ENCODE data around the gene PRLR. TPM values are rescaled to one million over a fixed set of nuclear protein-coding genes. Genes with fewer than 3 reads are reported as not detected.

PRLR gene
- total RNA-seq: under 1 TPM in 1 of 2 experiments, not detected in 1; 0.02 TPM

- ATAC-seq: peak; percentile 36
- H3K4me1 Mint-ChIP-seq: peaks cover 6% of the 10 kb centered on the region
- POLR2A ChIA-PET: no interaction called here
- no peak within 1 kb of the TSS for H3K27ac Mint-ChIP-seq
- H3K36me3 Mint-ChIP-seq (ENCODE audit: low read depth): no peaks in the 10 kb centered on the region
- H3K27me3 Mint-ChIP-seq: peaks cover 50% of the 10 kb centered on the region
- CTCF ChIA-PET: no interaction called here
- peak; percentile 19 for DNase-seq
- H3K4me3 Mint-ChIP-seq: peak within 1 kb of the TSS; percentile 54
- intact Hi-C loops (cut with DNase I, micrococcal nuclease): no loop called here
- H3K9me3 Mint-ChIP-seq (ENCODE audit: low read depth): no peaks in the 10 kb centered on the region
These were observed at the start of gene PRLR for GRCh38 chr5:35230038-35230611. Gene PRLR (minus strand): TSS chr5:35230487. CDS start chr5:35089620, 140,867 bp downstream.

- H3K9me3 Mint-ChIP-seq (ENCODE audit: low read depth): peaks cover 4% of the 10 kb centered on the region
- no peak overlapping the region for H3K27ac Mint-ChIP-seq
- no peaks in the 10 kb centered on the region for H3K36me3 Mint-ChIP-seq (ENCODE audit: low read depth)
- no peak overlapping the region for H3K4me3 Mint-ChIP-seq
- ChIA-PET POLR2A (no interaction called here), CTCF (interaction anchor here (0.8 to 1.2 kb wide), 3 partner anchors 9 to 65 kb away, joined by 3 read pairs; no protein-coding TSS in a partner anchor)
- peaks cover 17% of the 10 kb centered on the region for H3K27me3 Mint-ChIP-seq
- ATAC-seq (no peak), DNase-seq (no peak)
- intact Hi-C loops (cut with DNase I, micrococcal nuclease): no loop called here
- H3K4me1 Mint-ChIP-seq: no peaks in the 10 kb centered on the region
These were observed 44.7 kb upstream of the PRLR start for GRCh38 chr5:35274839-35275509.

GRCh38 chr5:35269006-35269405, 38.7 kb upstream of the PRLR start:
- ATAC-seq: no peak
- peaks cover 8% of the 10 kb centered on the region for H3K27me3 Mint-ChIP-seq

GRCh38 chr5:35266276-35266675, 36.0 kb upstream of the PRLR start:
- peaks cover 8% of the 10 kb centered on the region for H3K27me3 Mint-ChIP-seq
- no peaks in the 10 kb centered on the region for H3K4me1 Mint-ChIP-seq
- ChIA-PET POLR2A (no interaction called here), CTCF (no interaction called here)
- intact Hi-C loops (cut with DNase I, micrococcal nuclease): no loop called here
- ATAC-seq (no peak), DNase-seq (no peak)
- no peak overlapping the region for H3K4me3 Mint-ChIP-seq
- H3K36me3 Mint-ChIP-seq (ENCODE audit: low read depth): no peaks in the 10 kb centered on the region
- no peaks in the 10 kb centered on the region for H3K9me3 Mint-ChIP-seq (ENCODE audit: low read depth)
- H3K27ac Mint-ChIP-seq: no peak overlapping the region

More at GRCh38 chr5:35269006-35269405, 38.7 kb upstream of the PRLR start:
- intact Hi-C loops (cut with DNase I, micrococcal nuclease): no loop called here
- CTCF ChIA-PET: no interaction called here
- no peak overlapping the region for H3K27ac Mint-ChIP-seq
- H3K36me3 Mint-ChIP-seq (ENCODE audit: low read depth): no peaks in the 10 kb centered on the region
- POLR2A ChIA-PET: no interaction called here
- no peaks in the 10 kb centered on the region for H3K4me1 Mint-ChIP-seq
- no peak overlapping the region for H3K4me3 Mint-ChIP-seq
- DNase-seq: no peak
- H3K9me3 Mint-ChIP-seq (ENCODE audit: low read depth): no peaks in the 10 kb centered on the region

- DNase-seq (no peak), ATAC-seq (no peak)
- H3K4me3 Mint-ChIP-seq: no peak overlapping the region
- H3K27ac Mint-ChIP-seq: no peak overlapping the region
- H3K4me1 Mint-ChIP-seq: no peaks in the 10 kb centered on the region
- CTCF ChIA-PET: interaction anchor here (0.6 kb wide), 1 partner anchor 16 kb away, joined by 3 read pairs; no protein-coding TSS in a partner anchor
- H3K27me3 Mint-ChIP-seq: peaks cover 12% of the 10 kb centered on the region
- no peaks in the 10 kb centered on the region for H3K9me3 Mint-ChIP-seq (ENCODE audit: low read depth)
- POLR2A ChIA-PET: no interaction called here
- intact Hi-C loops (cut with DNase I, micrococcal nuclease): no loop called here
- no peaks in the 10 kb centered on the region for H3K36me3 Mint-ChIP-seq (ENCODE audit: low read depth)
These were observed 34.2 kb upstream of the PRLR start for GRCh38 chr5:35264509-35264908.

- ChIA-PET POLR2A (no interaction called here), CTCF (interaction anchor here (1.2 kb wide), 1 partner anchor 8 kb away, joined by 5 read pairs; no protein-coding TSS in a partner anchor)
- no peak for DNase-seq
- Mint-ChIP-seq H3K36me3 (ENCODE audit: low read depth) (no peaks in the 10 kb centered on the region), H3K9me3 (ENCODE audit: low read depth) (no peaks in the 10 kb centered on the region), H3K4me1 (no peaks in the 10 kb centered on the region), H3K4me3 (no peak overlapping the region), H3K27ac (no peak overlapping the region), H3K27me3 (peaks cover 12% of the 10 kb centered on the region)
- no peak for ATAC-seq
- intact Hi-C loops (cut with DNase I, micrococcal nuclease): no loop called here
These were observed 33.1 kb upstream of the PRLR start for GRCh38 chr5:35263266-35263877.

- intact Hi-C loops (cut with DNase I, micrococcal nuclease): no loop called here
These were observed 23.3 kb upstream of the PRLR start for GRCh38 chr5:35253582-35253981.

GRCh38 chr5:35252963-35253362, 22.7 kb upstream of the PRLR start:
- H3K36me3 Mint-ChIP-seq (ENCODE audit: low read depth): no peaks in the 10 kb centered on the region
- no peak overlapping the region for H3K27ac Mint-ChIP-seq
- no peak overlapping the region for H3K4me3 Mint-ChIP-seq
- CTCF ChIA-PET: no interaction called here
- intact Hi-C loops (cut with DNase I, micrococcal nuclease): no loop called here
- peaks cover 2% of the 10 kb centered on the region for H3K4me1 Mint-ChIP-seq
- ATAC-seq (no peak), DNase-seq (no peak)
- H3K27me3 Mint-ChIP-seq: peaks cover 5% of the 10 kb centered on the region
- POLR2A ChIA-PET: no interaction called here
- H3K9me3 Mint-ChIP-seq (ENCODE audit: low read depth): peaks cover 16% of the 10 kb centered on the region

More at GRCh38 chr5:35253582-35253981, 23.3 kb upstream of the PRLR start:
- no peak for ATAC-seq
- POLR2A ChIA-PET: no interaction called here
- no peaks in the 10 kb centered on the region for H3K36me3 Mint-ChIP-seq (ENCODE audit: low read depth)
- H3K4me3 Mint-ChIP-seq: no peak overlapping the region
- no peak for DNase-seq
- H3K27ac Mint-ChIP-seq: no peak overlapping the region
- peaks cover 16% of the 10 kb centered on the region for H3K9me3 Mint-ChIP-seq (ENCODE audit: low read depth)
- CTCF ChIA-PET: no interaction called here
- H3K27me3 Mint-ChIP-seq: peaks cover 5% of the 10 kb centered on the region
- peaks cover 2% of the 10 kb centered on the region for H3K4me1 Mint-ChIP-seq

- Mint-ChIP-seq H3K36me3 (ENCODE audit: low read depth) (no peaks in the 10 kb centered on the region), H3K27ac (no peak overlapping the region), H3K27me3 (peaks cover 9% of the 10 kb centered on the region), H3K4me1 (peaks cover 8% of the 10 kb centered on the region), H3K9me3 (ENCODE audit: low read depth) (peaks cover 7% of the 10 kb centered on the region), H3K4me3 (no peak overlapping the region)
- ChIA-PET POLR2A (interaction anchor here (0.7 kb wide), 1 partner anchor 83 kb away, joined by 3 read pairs; no protein-coding TSS in a partner anchor), CTCF (no interaction called here)
- ATAC-seq (no peak), DNase-seq (no peak)
- intact Hi-C loops (cut with DNase I, micrococcal nuclease): no loop called here
These were observed 18.8 kb upstream of the PRLR start for GRCh38 chr5:35248843-35249780.

GRCh38 chr5:35247648-35248034, 17.4 kb upstream of the PRLR start:
- H3K36me3 Mint-ChIP-seq (ENCODE audit: low read depth): no peaks in the 10 kb centered on the region
- no peak overlapping the region for H3K4me3 Mint-ChIP-seq
- DNase-seq (peak; percentile 9), ATAC-seq (no peak)
- ChIA-PET POLR2A (no interaction called here), CTCF (interaction anchor here (0.6 kb wide), 1 partner anchor 45 kb away, joined by 4 read pairs; no protein-coding TSS in a partner anchor)
- peaks cover 2% of the 10 kb centered on the region for H3K9me3 Mint-ChIP-seq (ENCODE audit: low read depth)
- H3K27me3 Mint-ChIP-seq: peaks cover 13% of the 10 kb centered on the region
- H3K27ac Mint-ChIP-seq: no peak overlapping the region
- H3K4me1 Mint-ChIP-seq: peaks cover 8% of the 10 kb centered on the region
- intact Hi-C loops (cut with DNase I, micrococcal nuclease): no loop called here

- intact Hi-C loops (cut with DNase I, micrococcal nuclease): no loop called here
- Mint-ChIP-seq H3K4me3 (no peak overlapping the region), H3K36me3 (ENCODE audit: low read depth) (no peaks in the 10 kb centered on the region), H3K4me1 (peaks cover 8% of the 10 kb centered on the region), H3K27ac (no peak overlapping the region), H3K9me3 (ENCODE audit: low read depth) (peaks cover under 1% of the 10 kb centered on the region), H3K27me3 (peaks cover 12% of the 10 kb centered on the region)
- DNase-seq: no peak
- POLR2A ChIA-PET: no interaction called here
- CTCF ChIA-PET: interaction anchor here (0.6 kb wide), 1 partner anchor 44 kb away, joined by 4 read pairs; no protein-coding TSS in a partner anchor
- no peak for ATAC-seq
These were observed 16.8 kb upstream of the PRLR start for GRCh38 chr5:35246900-35247647.

Data from activated CD4-positive, alpha-beta T cell treated with anti-CD3 and anti-CD28 coated beads for 36 hours (primary cell).